Measurements from ENCODE around the gene TRIP13.

DNA sequence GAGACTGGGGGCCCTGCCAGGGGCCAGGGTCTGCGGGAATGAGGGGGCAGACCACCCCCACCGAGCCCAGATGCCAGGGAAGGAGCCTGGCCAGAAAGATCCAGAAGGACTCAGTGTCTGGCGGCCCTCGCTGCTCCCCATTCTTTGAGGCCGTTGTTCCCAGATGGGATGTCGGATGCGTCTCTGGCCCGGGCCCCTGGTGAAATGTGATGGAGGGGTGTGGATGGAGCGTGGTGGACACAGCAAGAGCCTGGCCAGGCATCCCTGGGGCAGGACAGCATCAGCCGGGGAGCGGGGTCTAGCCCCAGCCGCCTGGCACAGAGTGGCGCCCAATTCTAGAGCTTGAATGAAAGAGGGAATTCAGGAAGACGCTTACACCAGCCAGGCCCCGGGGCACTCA is 69.7 kb downstream of the TRIP13 start:
- TF ChIP-seq, protein P1, sequence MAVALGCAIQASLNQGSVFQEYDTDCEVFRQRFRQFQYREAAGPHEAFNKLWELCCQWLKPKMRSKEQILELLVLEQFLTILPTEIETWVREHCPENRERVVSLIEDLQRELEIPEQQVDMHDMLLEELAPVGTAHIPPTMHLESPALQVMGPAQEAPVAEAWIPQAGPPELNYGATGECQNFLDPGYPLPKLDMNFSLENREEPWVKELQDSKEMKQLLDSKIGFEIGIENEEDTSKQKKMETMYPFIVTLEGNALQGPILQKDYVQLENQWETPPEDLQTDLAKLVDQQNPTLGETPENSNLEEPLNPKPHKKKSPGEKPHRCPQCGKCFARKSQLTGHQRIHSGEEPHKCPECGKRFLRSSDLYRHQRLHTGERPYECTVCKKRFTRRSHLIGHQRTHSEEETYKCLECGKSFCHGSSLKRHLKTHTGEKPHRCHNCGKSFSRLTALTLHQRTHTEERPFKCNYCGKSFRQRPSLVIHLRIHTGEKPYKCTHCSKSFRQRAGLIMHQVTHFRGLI (tag by site-specific recombination; IDR thresholded peaks at IDR 0.05) = no peak
- TF ChIP-seq ZNF561 (tag by site-specific recombination; IDR thresholded peaks at IDR 0.05; ENCODE audit: borderline replicate concordance) (no peak), ZNF112 (tag by site-specific recombination; IDR thresholded peaks at IDR 0.05) (no peak), ZNF274 (IDR thresholded peaks at IDR 0.05; ENCODE audit: low read length) (no peak), ZNF274 (tag by site-specific recombination; IDR thresholded peaks at IDR 0.05; ENCODE audit: borderline replicate concordance) (no peak), ZNF664 (tag by site-specific recombination; IDR thresholded peaks at IDR 0.05) (no peak), ZNF157 (tag by site-specific recombination; IDR thresholded peaks at IDR 0.05) (no peak)
- TF ChIP-seq, protein P2, sequence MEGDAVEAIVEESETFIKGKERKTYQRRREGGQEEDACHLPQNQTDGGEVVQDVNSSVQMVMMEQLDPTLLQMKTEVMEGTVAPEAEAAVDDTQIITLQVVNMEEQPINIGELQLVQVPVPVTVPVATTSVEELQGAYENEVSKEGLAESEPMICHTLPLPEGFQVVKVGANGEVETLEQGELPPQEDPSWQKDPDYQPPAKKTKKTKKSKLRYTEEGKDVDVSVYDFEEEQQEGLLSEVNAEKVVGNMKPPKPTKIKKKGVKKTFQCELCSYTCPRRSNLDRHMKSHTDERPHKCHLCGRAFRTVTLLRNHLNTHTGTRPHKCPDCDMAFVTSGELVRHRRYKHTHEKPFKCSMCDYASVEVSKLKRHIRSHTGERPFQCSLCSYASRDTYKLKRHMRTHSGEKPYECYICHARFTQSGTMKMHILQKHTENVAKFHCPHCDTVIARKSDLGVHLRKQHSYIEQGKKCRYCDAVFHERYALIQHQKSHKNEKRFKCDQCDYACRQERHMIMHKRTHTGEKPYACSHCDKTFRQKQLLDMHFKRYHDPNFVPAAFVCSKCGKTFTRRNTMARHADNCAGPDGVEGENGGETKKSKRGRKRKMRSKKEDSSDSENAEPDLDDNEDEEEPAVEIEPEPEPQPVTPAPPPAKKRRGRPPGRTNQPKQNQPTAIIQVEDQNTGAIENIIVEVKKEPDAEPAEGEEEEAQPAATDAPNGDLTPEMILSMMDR (tag by site-specific recombination; IDR thresholded peaks at IDR 0.05) = no peak
- TF ChIP-seq, protein P3, sequence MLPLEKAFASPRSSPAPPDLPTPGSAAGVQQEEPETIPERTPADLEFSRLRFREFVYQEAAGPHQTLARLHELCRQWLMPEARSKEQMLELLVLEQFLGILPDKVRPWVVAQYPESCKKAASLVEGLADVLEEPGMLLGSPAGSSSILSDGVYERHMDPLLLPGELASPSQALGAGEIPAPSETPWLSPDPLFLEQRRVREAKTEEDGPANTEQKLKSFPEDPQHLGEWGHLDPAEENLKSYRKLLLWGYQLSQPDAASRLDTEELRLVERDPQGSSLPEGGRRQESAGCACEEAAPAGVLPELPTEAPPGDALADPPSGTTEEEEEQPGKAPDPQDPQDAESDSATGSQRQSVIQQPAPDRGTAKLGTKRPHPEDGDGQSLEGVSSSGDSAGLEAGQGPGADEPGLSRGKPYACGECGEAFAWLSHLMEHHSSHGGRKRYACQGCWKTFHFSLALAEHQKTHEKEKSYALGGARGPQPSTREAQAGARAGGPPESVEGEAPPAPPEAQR (tag by site-specific recombination; IDR thresholded peaks at IDR 0.05) = no peak

All from HEK293 (cell line).